ENCODE data around the gene POLR3F.
A peak's percentile ranks its signal among the peaks of the same experiment; 100 is the strongest.

The POLR3F gene

GRCh38 chr20:18436847-18437246 is 30.3 kb upstream of the POLR3F start:
- no peak for TF ChIP-seq CTCF (conservative IDR thresholded peaks at IDR 0.05; ENCODE audit: control insufficient read depth, insufficient read depth, low read depth, low read length)
- no peak for DNase-seq (ENCODE audit: low read depth)
- no peak overlapping the region for H3K4me3 ChIP-seq (ENCODE audit: control insufficient read depth, low read depth, low read length)

GRCh38 chr20:18440403-18440802 is 26.8 kb upstream of the POLR3F start:
- DNase-seq (ENCODE audit: low read depth): no peak
- TF ChIP-seq CTCF (conservative IDR thresholded peaks at IDR 0.05; ENCODE audit: control insufficient read depth, insufficient read depth, low read depth, low read length): no peak
- no peak overlapping the region for H3K4me3 ChIP-seq (ENCODE audit: control insufficient read depth, low read depth, low read length)

GRCh38 chr20:18443886-18444285 is 23.3 kb upstream of the POLR3F start:
- DNase-seq (ENCODE audit: low read depth): peak; percentile 8
- no peak overlapping the region for H3K4me3 ChIP-seq (ENCODE audit: control insufficient read depth, low read depth, low read length)
- TF ChIP-seq CTCF (conservative IDR thresholded peaks at IDR 0.05; ENCODE audit: control insufficient read depth, insufficient read depth, low read depth, low read length): no peak

GRCh38 chr20:18456600-18456999 is 10.6 kb upstream of the POLR3F start:
- TF ChIP-seq CTCF (conservative IDR thresholded peaks at IDR 0.05; ENCODE audit: control insufficient read depth, insufficient read depth, low read depth, low read length): no peak
- H3K4me3 ChIP-seq (ENCODE audit: control insufficient read depth, low read depth, low read length): no peak overlapping the region
- DNase-seq (ENCODE audit: low read depth): no peak

GRCh38 chr20:18465536-18466200 is 1.5 kb upstream of the POLR3F start:
- no peak for TF ChIP-seq CTCF (conservative IDR thresholded peaks at IDR 0.05; ENCODE audit: control insufficient read depth, insufficient read depth, low read depth, low read length)
- no peak for DNase-seq (ENCODE audit: low read depth)
- no peak overlapping the region for H3K4me3 ChIP-seq (ENCODE audit: control insufficient read depth, low read depth, low read length)

GRCh38 chr20:18466574-18466893 is 656 bp upstream of the POLR3F start:
- peak overlapping the region; percentile 81 for H3K4me3 ChIP-seq (ENCODE audit: control insufficient read depth, low read depth, low read length)
- TF ChIP-seq CTCF (conservative IDR thresholded peaks at IDR 0.05; ENCODE audit: control insufficient read depth, insufficient read depth, low read depth, low read length): no peak
- no peak for DNase-seq (ENCODE audit: low read depth)

- TF ChIP-seq CTCF (conservative IDR thresholded peaks at IDR 0.05; ENCODE audit: control insufficient read depth, insufficient read depth, low read depth, low read length): no peak
- DNase-seq (ENCODE audit: low read depth): no peak
Observed at GRCh38 chr20:18477218-18477617, 10.0 kb downstream of the POLR3F start.

More at GRCh38 chr20:18477218-18477617, 10.0 kb downstream of the POLR3F start:
- no peak overlapping the region for H3K4me3 ChIP-seq (ENCODE audit: control insufficient read depth, low read depth, low read length)
